Kidney glomerular epithelial cell (primary cell): ENCODE measurements around the gene UBE2L3.
"Not testable (repeated sequence)": the region's sequence is repeated elsewhere in the genome, so short reads cannot be mapped to it uniquely, and the experiment has no call there.

Experiments
- DNase-seq: peaks from one replicate; lab custom pipeline; 2025; lab: John Stamatoyannopoulos, UW

The UBE2L3 gene

GRCh38 chr22:21571679-21572078, 4.2 kb downstream of the UBE2L3 start:
- no peak for DNase-seq

DNA sequence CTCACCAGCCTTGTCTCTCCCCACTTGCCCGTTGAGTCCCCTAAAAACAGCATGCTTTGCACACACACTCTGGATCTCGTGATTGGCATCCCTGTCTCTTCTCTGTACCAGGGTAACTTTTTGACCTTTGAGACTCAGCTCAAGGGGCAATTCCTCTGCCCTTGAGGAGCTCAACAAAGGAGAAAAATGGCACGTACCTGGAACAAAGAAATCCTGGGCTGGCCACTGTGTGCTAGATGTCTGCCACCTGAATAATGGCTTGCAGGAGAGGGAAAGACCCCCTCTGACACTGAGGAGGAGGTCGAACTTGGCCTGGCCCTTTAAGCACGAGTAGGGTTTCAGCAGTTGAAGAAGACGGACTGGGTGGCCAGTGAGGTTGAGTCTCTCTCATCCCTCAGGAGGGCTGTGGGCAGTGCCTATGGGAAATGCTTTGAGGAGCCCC, 5.8 kb downstream of the UBE2L3 start:
- no peak for DNase-seq

GRCh38 chr22:21573750-21574494, 6.4 kb downstream of the UBE2L3 start:
- no peak for DNase-seq

DNA sequence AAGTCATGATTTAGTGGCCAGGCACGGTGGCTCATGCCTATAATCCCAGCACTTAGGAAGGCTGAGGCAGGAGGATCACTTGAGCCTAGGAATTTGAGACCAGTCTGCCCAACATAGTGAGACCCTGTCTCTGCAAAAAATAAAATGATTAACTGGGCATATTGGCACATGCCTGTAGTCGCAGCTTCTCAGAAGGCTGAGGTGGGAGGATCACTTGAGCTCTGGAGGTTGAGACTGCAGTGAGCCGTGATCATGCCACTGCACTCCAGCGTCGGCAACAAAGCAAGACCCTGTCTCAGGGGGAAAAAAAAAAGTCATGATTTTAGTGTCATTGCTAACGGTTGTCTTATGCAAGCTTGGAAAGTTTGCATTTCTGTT, 11.9 kb downstream of the UBE2L3 start:
- DNase-seq, result no peak

DNA sequence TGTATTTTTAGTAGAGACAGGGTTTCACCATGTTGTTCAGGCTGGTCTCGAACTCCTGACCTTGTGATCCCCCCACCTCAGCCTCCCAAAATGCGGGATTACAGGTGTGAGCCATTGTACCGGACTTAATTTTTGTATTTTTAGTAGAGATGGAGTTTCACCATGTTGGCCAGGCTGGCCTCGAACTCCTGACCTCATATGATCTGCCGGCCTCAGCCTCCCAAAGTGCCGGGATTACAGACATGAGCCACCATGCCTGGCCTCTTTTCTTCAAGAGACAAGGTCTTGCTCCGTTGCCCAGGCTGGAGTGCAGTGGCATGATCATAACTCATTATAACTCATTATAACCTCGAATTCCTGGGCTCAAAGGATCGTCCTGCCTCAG, 13.1 kb downstream of the UBE2L3 start:
- not testable (repeated sequence) for DNase-seq

- DNase-seq, result not testable (repeated sequence)
These were observed 13.6 kb downstream of the UBE2L3 start for GRCh38 chr22:21581009-21581713.

DNA sequence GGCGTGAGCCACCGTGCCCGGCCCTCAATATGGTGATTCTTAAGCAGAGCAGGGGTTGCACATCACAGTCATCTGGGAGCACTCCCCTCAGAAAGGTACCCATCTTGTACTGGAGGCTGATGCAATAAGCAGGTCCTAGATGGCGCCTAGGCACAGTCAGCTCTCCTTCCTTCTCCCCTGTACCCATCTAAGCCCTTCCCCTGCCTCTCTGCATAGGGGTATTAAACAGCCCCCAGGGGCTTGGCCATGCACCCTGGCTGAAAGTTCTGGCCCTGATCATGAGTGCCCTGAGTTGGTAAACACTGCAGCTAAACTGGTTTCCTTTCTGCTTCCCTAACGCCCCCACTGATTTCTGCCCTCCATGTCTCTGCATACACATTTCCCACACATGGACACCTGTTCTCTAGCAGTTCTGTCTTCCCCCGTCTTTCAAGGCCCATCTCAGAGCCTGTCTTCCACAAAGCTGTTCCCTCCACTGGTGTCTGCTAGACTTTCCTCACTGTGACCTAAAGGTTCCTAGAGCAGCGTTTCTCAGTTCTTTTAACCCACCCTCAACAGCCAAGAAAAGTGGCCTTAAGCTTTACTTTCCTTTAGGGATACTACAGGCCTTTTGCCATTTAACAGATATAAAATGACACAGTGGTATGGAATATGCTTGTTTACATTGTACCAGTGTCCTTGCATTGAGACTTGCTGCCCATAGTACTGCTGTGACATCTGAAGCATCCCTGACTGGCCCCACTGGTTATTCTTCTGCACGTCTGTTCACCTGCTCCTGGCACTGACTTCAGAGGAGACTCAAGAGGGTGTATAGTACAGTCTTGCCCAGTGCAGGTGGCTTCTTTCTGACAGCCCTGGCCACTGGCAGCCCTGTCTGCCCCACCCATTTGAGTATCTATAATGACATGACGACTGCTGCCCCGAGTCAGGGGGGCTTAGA, 15.6 kb downstream of the UBE2L3 start:
- no peak for DNase-seq

- DNase-seq, result no peak
These were observed 17.9 kb downstream of the UBE2L3 start for GRCh38 chr22:21585389-21585788.

GRCh38 chr22:21587803-21588611, 20.5 kb downstream of the UBE2L3 start:
- DNase-seq, result no peak

GRCh38 chr22:21589396-21589795, 21.9 kb downstream of the UBE2L3 start:
- no peak for DNase-seq

- no peak for DNase-seq
These were observed 23.5 kb downstream of the UBE2L3 start for GRCh38 chr22:21590809-21591641.

GRCh38 chr22:21591695-21592094, 24.2 kb downstream of the UBE2L3 start:
- no peak for DNase-seq

- DNase-seq, result no peak
These were observed 24.9 kb downstream of the UBE2L3 start for GRCh38 chr22:21592422-21592821.

DNA sequence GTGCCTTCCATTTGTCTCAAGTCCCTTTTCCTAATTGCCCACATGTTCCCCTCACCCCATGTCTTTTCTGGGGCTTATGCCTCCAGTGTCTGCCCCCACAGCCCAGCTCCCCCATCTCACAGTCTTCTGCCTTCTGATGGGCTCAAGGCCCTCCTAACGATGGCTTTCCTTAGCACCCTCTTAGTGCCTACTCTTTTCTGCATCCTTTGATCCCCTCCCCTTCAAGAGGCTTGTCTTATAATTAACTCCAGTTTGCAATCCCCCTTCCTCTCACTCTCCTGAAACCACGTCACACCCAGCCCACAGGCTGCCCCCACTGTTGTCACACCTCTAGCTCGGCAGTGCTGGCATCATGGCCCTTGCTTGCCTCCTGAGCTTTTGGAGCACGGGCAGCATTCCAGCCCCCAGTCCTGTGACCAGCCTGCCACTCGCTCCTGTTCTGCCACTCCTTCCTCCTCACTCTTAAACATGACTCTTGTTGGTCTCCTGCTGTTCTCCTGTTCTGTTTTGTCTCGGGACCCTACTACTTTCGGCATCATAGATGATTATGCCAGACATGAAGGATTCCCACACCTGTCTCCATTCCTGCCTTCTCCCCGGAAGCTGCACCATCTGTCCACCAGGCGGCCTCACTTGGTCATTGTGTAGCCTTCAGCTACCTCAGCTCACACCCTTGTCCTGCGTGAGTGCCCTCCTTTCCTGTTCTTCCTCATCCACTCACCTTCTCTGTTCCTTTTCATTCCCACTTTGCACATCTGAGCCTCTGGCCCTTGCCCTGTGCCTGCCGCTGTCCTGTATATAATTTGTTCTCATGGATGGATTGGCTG, 26.1 kb downstream of the UBE2L3 start:
- no peak for DNase-seq

- no peak for DNase-seq
These were observed 27.4 kb downstream of the UBE2L3 start for GRCh38 chr22:21594865-21595452.

GRCh38 chr22:21596356-21597135, 29.0 kb downstream of the UBE2L3 start:
- not testable (repeated sequence) for DNase-seq

DNA sequence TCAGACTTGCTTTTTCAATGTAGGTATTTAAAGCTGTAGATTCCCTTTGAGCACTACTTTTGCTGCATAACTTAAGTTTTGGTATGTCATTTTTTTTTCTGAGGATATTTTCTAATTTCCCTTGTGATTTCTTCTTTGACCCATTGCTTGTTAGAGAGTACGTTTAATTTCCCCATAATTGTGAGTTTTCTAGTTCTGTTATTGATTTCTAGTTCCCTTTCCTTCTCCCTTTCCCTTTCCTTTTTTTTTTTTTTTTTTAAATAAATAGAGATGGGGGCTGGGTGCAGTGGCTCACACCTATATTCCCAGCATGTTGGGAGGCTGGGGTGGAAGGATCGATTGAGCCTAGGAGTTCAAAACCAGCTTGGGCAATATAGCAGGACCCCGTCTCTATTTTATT, 30.8 kb downstream of the UBE2L3 start:
- no peak for DNase-seq

DNA sequence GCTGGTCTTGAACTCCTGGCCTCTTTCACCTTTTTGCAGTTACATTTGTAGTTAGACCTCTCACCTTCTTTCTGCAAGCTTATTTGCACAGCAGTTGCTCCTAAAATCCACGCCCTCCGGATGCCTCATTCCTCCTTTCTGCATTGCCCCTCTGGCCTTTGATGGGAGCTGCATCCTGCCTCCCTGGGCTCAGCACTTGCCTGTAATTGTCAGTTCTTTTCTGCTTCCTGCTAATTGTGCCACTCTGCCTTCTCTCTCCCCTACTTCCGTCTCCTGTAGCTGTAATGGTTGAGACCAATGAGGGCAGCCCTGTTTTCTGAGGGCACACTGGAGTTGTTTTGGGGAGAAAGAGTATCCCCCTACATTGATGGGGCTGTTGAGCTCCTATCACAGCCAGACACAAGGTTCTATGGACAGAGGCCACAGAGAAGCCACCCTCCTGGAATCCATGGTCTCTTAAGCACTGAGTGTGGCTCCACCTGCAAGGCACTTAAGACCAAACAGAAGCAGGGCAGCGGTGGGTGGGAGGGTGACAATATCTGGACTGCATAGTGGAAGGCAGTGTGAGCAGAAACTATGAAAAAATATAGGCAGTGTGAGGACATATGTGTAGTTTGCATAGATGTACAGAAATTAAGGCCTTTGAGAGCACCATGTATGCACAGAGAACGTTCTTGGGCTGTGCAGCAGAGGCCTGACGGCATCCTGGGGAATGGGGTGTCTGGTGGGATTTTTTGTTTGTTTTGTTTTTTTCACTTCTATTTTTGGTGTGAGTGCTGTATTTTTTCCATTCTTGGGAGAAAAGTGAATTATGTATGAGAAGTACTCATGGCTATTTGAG, 31.8 kb downstream of the UBE2L3 start:
- DNase-seq, result no peak
